ENCODE data around the gene DNM1.
"Not testable (repeated sequence)": the region's sequence is repeated elsewhere in the genome, so short reads cannot be mapped to it uniquely, and the experiment has no call there.

DNM1 gene

GRCh38 chr9:128274245-128274644, 71.1 kb downstream of the DNM1 start:
- H3K4me3 ChIP-seq (ENCODE audit: low read length) = peak overlapping the region; percentile 93
- no peak for DNase-seq (ENCODE audit: low read depth)
- TF ChIP-seq CTCF (IDR thresholded peaks at IDR 0.05; ENCODE audit: insufficient read depth, low read depth, low read length, missing control alignments) = no peak

GRCh38 chr9:128275198-128276007, 72.2 kb downstream of the DNM1 start, which contains the start of gene GOLGA2:
GOLGA2 (minus strand) TSS chr9:128276007; CDS start chr9:128275976, 31 bp downstream.
- DNase-seq (ENCODE audit: low read depth) = no peak
- TF ChIP-seq CTCF (IDR thresholded peaks at IDR 0.05; ENCODE audit: insufficient read depth, low read depth, low read length, missing control alignments) = no peak
- peak within 1 kb of the TSS; percentile 93 for H3K4me3 ChIP-seq (ENCODE audit: low read length)

GRCh38 chr9:128276008-128276573, 72.9 kb downstream of the DNM1 start, which contains the start of gene SWI5:
SWI5 (plus strand) TSS chr9:128276276.
- peak within 1 kb of the TSS; percentile 93 for H3K4me3 ChIP-seq (ENCODE audit: low read length)
- DNase-seq (ENCODE audit: low read depth) = peak; percentile 99

GRCh38 chr9:128276574-128277270, 73.5 kb downstream of the DNM1 start:
- peak; percentile 22 for DNase-seq (ENCODE audit: low read depth)
- H3K4me3 ChIP-seq (ENCODE audit: low read length) = peak overlapping the region; percentile 93
- no peak for TF ChIP-seq CTCF (IDR thresholded peaks at IDR 0.05; ENCODE audit: insufficient read depth, low read depth, low read length, missing control alignments)

More at GRCh38 chr9:128276008-128276573, 72.9 kb downstream of the DNM1 start, which contains the start of gene SWI5:
- TF ChIP-seq CTCF (IDR thresholded peaks at IDR 0.05; ENCODE audit: insufficient read depth, low read depth, low read length, missing control alignments) = no peak

- DNase-seq (ENCODE audit: low read depth); H3K4me3 ChIP-seq (ENCODE audit: low read length): not testable (repeated sequence)
Observed at GRCh38 chr9:128279088-128280073, 76.2 kb downstream of the DNM1 start.

- DNase-seq (ENCODE audit: low read depth) = no peak
- no peak overlapping the region for H3K4me3 ChIP-seq (ENCODE audit: low read length)
- TF ChIP-seq CTCF (IDR thresholded peaks at IDR 0.05; ENCODE audit: insufficient read depth, low read depth, low read length, missing control alignments) = no peak
Observed at GRCh38 chr9:128280084-128280622, 77.0 kb downstream of the DNM1 start.
